PC-9 (cell line): Measurements from ENCODE around the gene OBSCN. TPM values are rescaled to one million over a fixed set of nuclear protein-coding genes. Genes with fewer than 3 reads are reported as not detected.

Source experiments
- BruUV-seq: library from RNA; stranded (reverse); fragments of 400-500 nt; replicated peaks from 2 replicates; lab custom pipeline; 2021; lab: Mats Ljungman, UMichigan
- CTCF ChIA-PET: fragments of 300-600 bp; sonication (Branson Sonifier 250); formaldehyde crosslinking; loops from one replicate; lab custom pipeline; 2022; ENCODE audit warnings: antibody characterized with exemption; lab: Charles Lee
- POLR2A ChIA-PET: fragments of 300-600 bp; sonication (Branson Sonifier 250); formaldehyde crosslinking; loops from one replicate; lab custom pipeline; 2022; ENCODE audit warnings: antibody characterized with exemption; ENCODE audit not compliant: unreplicated experiment; lab: Charles Lee
- DNase-seq, 2 experiments: peaks; one replicate each; pipeline versions ENCODE4 v3.0.0 to v3.0.0-alpha.2; 2015 to 2022; ENCODE audit warnings: mixed read lengths in 1 of 2
- H2AFZ ChIP-seq: fragments of 200-600 bp; sonication (generic); 2 replicates; pipeline ENCODE4 v1.8.1; 2017; ENCODE audit warnings: antibody characterized with exemption
- H3F3A ChIP-seq: fragments of 200-600 bp; sonication (generic); 2 replicates; pipeline ENCODE4 v1.8.1; 2017; ENCODE audit warnings: antibody characterized with exemption, mild to moderate bottlenecking, low read depth; ENCODE audit not compliant: insufficient read depth
- H3K27ac ChIP-seq: fragments of 200-600 bp; sonication (generic); 2 replicates; pipeline ENCODE4 v1.6.1; 2016; ENCODE audit warnings: mixed run types
- H3K27me3 ChIP-seq: fragments of 200-600 bp; sonication (generic); 2 replicates; pipeline ENCODE4 v1.6.1; 2016; ENCODE audit warnings: low read depth, mixed run types; ENCODE audit not compliant: insufficient read depth
- H3K36me3 ChIP-seq: fragments of 200-600 bp; sonication (generic); 2 replicates; pipeline ENCODE4 v1.6.1; 2016; ENCODE audit warnings: low read depth, mixed run types
- H3K4me1 ChIP-seq: fragments of 200-600 bp; sonication (generic); replicated peaks from 2 replicates; pipeline ENCODE4 v1.6.1; 2016; ENCODE audit warnings: mixed run types; ENCODE audit not compliant: insufficient read depth
- H3K4me2 ChIP-seq: fragments of 200-600 bp; sonication (generic); 2 replicates; pipeline ENCODE4 v1.6.1; 2017; ENCODE audit warnings: mixed run types
- H3K4me3 ChIP-seq: fragments of 200-600 bp; sonication (generic); 2 replicates; pipeline ENCODE4 v1.6.1; 2016; ENCODE audit warnings: mixed run types
- H3K79me2 ChIP-seq: fragments of 200-600 bp; sonication (generic); 2 replicates; pipeline ENCODE4 v1.6.1; 2017; ENCODE audit warnings: low read depth, mixed run types
- H3K9me2 ChIP-seq: fragments of 200-600 bp; sonication (generic); 2 replicates; pipeline ENCODE4 v1.8.1; 2017; ENCODE audit warnings: mild to moderate bottlenecking; ENCODE audit not compliant: insufficient read depth
- H3K9me3 ChIP-seq: fragments of 200-600 bp; sonication (generic); 2 replicates; pipeline ENCODE4 v1.8.1; 2016; ENCODE audit warnings: low read depth; ENCODE audit not compliant: insufficient read depth
- H4K20me1 ChIP-seq: fragments of 200-600 bp; sonication (generic); 2 replicates; pipeline ENCODE4 v1.8.1; 2017; ENCODE audit not compliant: insufficient read depth
- CTCF ChIP-seq: fragments of 200-600 bp; sonication (generic); conservative IDR thresholded peaks from 2 replicates; pipeline ENCODE4 v1.6.1; 2017; ENCODE audit warnings: mixed run types, antibody characterized with exemption, mild to moderate bottlenecking, moderate library complexity
- EZH2 ChIP-seq: fragments of 200-600 bp; sonication (generic); IDR thresholded peaks from 2 replicates; pipeline ENCODE4 v1.8.0; 2017; ENCODE audit warnings: antibody characterized with exemption, low read depth
- intact Hi-C: fragments of 100-400 bp; cut with micrococcal nuclease; formaldehyde crosslinking; loops from one replicate; pipeline ENCODE4 v1.10.0; 2022; ENCODE audit not compliant: unreplicated experiment
- total RNA-seq: library from RNA; stranded (reverse); gene quantifications from 2 replicates; pipeline ENCODE4 v1.2.3, GENCODE V29; 2021

The OBSCN gene
- total RNA-seq, 1 experiment from 2014 or later = 62.9 TPM

- peaks cover 10% of the 10 kb centered on the region for H3F3A ChIP-seq
- no peak for TF ChIP-seq CTCF
- TF ChIP-seq EZH2 = no peak
- no peaks in the 10 kb centered on the region for H3K36me3 ChIP-seq
- no peak overlapping the region for H3K27ac ChIP-seq
- peaks cover 9% of the 10 kb centered on the region for H3K4me1 ChIP-seq
- H4K20me1 ChIP-seq = no peaks in the 10 kb centered on the region
- ChIA-PET POLR2A (interaction anchor here (0.6 kb wide), 1 partner anchor 66 kb away, joined by 9 read pairs; no protein-coding TSS in a partner anchor), CTCF (interaction anchor here (0.5 to 0.8 kb wide), 3 partner anchors 49 to 179 kb away, joined by 3 to 10 read pairs (median 3); partner anchors contain the start of gene IBA57)
- intact Hi-C loops = loop anchor here (1.0 to 5.0 kb wide), 5 partner anchors 48 to 303 kb away; no protein-coding TSS in a partner anchor
- no TSS peak for BruUV-seq
- no peaks in the 10 kb centered on the region for H3K79me2 ChIP-seq
- no peaks in the 10 kb centered on the region for H3K27me3 ChIP-seq
- H3K9me2 ChIP-seq = no peaks in the 10 kb centered on the region
- no peaks in the 10 kb centered on the region for H3K9me3 ChIP-seq
- no peak overlapping the region for H2AFZ ChIP-seq
- H3K4me3 ChIP-seq = no peak overlapping the region
- no peak for DNase-seq
- H3K4me2 ChIP-seq = 0 out of 2 replicates have a peak overlapping the region, but pooled peaks have one; percentile 19
Observed at GRCh38 chr1:228213917-228214808, 6.3 kb downstream of the OBSCN start.

- Histone ChIP-seq H3K27me3 (no peaks in the 10 kb centered on the region), H4K20me1 (no peaks in the 10 kb centered on the region), H3K79me2 (no peaks in the 10 kb centered on the region), H3K9me2 (no peaks in the 10 kb centered on the region), H3K4me2 (no peak overlapping the region), H3K9me3 (no peaks in the 10 kb centered on the region), H3K4me1 (peaks cover 4% of the 10 kb centered on the region; the same call in 1 of the 2 replicates), H3K27ac (no peak overlapping the region), H3K36me3 (no peaks in the 10 kb centered on the region), H2AFZ (no peak overlapping the region), H3K4me3 (no peak overlapping the region), H3F3A (peaks cover 10% of the 10 kb centered on the region; the same call in 1 of the 2 replicates)
- intact Hi-C loops = loop anchor here (5.0 kb wide), 2 partner anchors 162 to 302 kb away; no protein-coding TSS in a partner anchor
- DNase-seq = no peak
- no peak for TF ChIP-seq EZH2
- no peak for TF ChIP-seq CTCF
- CTCF ChIA-PET = interaction anchor here (0.6 kb wide), 1 partner anchor 470 kb away, joined by 3 read pairs; no protein-coding TSS in a partner anchor
- no TSS peak for BruUV-seq
- POLR2A ChIA-PET = no interaction called here
Observed at GRCh38 chr1:228214921-228215662, 7.2 kb downstream of the OBSCN start.

- Histone ChIP-seq H3F3A (peaks cover 8% of the 10 kb centered on the region; the same call in 1 of the 2 replicates), H2AFZ (no peak overlapping the region), H3K9me2 (no peaks in the 10 kb centered on the region), H3K79me2 (no peaks in the 10 kb centered on the region), H3K27ac (no peak overlapping the region), H3K4me2 (no peak overlapping the region), H3K4me3 (no peak overlapping the region), H4K20me1 (no peaks in the 10 kb centered on the region), H3K36me3 (no peaks in the 10 kb centered on the region), H3K4me1 (no peaks in the 10 kb centered on the region), H3K9me3 (no peaks in the 10 kb centered on the region), H3K27me3 (no peaks in the 10 kb centered on the region)
- CTCF ChIA-PET = no interaction called here
- TF ChIP-seq EZH2 (no peak), CTCF (no peak)
- POLR2A ChIA-PET = no interaction called here
- BruUV-seq = no TSS peak
- intact Hi-C loops = no loop called here
- no peak for DNase-seq
Observed at GRCh38 chr1:228215663-228216116, 7.8 kb downstream of the OBSCN start.
